HG03064 (cell line): ENCODE measurements around the gene KIF3B.
"Not testable (repeated sequence)": the region's sequence is repeated elsewhere in the genome, so short reads cannot be mapped to it uniquely, and the experiment has no call there.

ENCODE experiments used
- ATAC-seq: cut with Tn5 transposase; IDR thresholded peaks from one replicate; pipeline ENCODE4 v1.9.1; 2021; ENCODE audit warnings: low read depth; ENCODE audit not compliant: unreplicated experiment

The KIF3B gene

GRCh38 chr20:32291166-32291565 lies 13.7 kb downstream of the KIF3B start:
- no peak for ATAC-seq

DNA sequence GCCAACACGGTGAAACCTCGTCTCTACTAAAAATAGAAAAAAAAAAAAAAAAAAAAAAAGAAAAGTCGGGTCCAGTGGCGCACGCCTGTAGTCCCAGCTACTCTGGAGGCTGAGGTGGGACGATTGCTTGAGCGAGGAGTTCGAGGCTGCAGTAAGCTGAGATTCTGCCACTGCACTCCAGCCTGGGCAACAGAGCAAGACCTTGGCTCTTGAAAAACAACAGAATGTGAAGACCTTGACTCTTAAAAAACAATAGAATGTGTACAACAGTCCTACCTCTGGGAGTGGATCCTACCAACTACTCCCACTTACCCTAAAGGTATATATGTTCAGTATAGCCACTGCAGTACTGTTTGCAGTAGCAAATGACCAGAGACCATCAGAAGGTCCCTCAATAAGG lies 15.1 kb downstream of the KIF3B start:
- ATAC-seq: no peak

GRCh38 chr20:32294071-32294470 lies 16.6 kb downstream of the KIF3B start:
- no peak for ATAC-seq

DNA sequence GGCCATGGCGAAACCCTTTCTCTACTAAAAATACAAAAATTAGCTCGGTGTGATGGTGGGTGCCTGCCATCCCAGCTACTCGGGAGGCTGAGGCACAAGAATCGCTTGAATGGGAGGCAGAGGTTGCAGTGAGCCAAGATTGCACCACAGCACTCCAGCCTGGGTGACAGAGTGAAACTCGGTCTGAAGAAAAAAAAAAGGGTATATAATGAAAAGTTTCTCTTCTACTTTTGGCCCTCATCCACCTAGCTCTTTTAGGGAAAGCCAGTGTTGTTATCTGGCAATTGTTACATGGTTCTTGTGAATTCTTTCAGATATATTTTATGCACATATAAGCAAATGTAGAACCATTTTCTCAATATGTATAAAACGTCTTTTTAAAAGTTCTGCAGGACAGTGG lies 19.0 kb downstream of the KIF3B start:
- no peak for ATAC-seq

GRCh38 chr20:32296819-32297420 lies 19.5 kb downstream of the KIF3B start:
- no peak for ATAC-seq

GRCh38 chr20:32297439-32297838 lies 20.0 kb downstream of the KIF3B start:
- ATAC-seq: no peak

GRCh38 chr20:32300647-32301046 lies 23.2 kb downstream of the KIF3B start:
- ATAC-seq: no peak

GRCh38 chr20:32301719-32302506 lies 24.5 kb downstream of the KIF3B start:
- no peak for ATAC-seq

DNA sequence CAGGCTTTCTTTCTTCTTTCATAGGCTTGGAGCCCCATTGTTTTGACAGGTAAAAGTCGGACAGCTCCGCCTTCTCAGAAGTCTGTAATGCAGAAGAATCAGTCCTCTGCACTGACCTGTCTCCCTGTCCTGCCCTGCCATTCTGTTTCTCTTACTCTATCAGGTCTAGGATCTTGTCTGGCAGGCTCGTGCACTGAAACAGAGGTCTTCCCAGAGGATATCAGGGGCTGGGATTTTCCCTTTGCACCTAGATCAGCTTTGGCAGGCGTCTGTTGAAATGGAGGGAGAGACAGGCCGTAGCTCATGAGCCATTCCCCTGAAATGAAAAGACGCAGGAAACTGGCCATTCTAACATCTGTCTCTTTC lies 25.0 kb downstream of the KIF3B start:
- ATAC-seq: no peak

GRCh38 chr20:32304131-32304746 lies 26.8 kb downstream of the KIF3B start:
- no peak for ATAC-seq

- ATAC-seq: no peak
Observed at GRCh38 chr20:32312718-32313424, 35.4 kb downstream of the KIF3B start.

GRCh38 chr20:32314768-32315167 lies 37.3 kb downstream of the KIF3B start:
- no peak for ATAC-seq

- ATAC-seq: no peak
Observed at GRCh38 chr20:32315399-32315798, 37.9 kb downstream of the KIF3B start.

DNA sequence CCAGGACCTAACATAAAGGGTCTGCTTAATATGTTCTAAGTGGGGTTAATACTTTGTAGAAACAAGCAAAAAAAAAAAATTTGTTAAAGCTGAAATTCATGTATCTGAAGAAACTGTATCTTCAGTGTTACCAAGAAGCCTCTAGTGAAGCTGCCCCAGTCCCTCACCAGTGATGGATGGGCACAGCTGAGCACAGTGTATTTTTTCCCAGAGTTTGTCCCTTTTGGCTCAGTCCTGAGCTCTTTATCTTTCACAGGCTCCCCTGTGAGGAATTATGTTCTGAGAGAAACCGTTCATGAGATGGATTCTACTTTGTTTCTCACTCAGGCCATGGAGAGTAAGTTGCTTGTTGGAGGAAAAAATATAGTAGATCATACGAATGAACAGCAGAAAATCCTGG lies 38.4 kb downstream of the KIF3B start:
- ATAC-seq: no peak

DNA sequence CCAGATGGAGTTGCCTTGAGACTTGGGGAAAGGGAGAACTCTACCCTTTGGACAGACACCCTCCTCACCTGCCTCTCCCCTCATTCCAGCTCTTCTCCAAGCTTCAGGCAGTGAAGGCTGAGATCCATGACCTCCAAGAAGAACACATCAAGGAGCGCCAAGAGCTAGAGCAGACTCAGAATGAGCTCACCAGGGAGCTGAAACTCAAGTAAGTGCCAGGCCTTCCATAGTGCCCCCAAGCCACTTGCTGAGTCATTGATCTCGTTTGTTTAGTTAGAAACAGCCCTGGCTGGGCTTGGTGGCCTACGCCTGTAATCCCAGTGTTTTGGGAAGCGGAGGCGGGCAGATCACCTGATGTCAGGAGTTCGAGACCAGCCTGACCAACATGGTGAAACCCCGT lies 39.2 kb downstream of the KIF3B start:
- no peak for ATAC-seq

DNA sequence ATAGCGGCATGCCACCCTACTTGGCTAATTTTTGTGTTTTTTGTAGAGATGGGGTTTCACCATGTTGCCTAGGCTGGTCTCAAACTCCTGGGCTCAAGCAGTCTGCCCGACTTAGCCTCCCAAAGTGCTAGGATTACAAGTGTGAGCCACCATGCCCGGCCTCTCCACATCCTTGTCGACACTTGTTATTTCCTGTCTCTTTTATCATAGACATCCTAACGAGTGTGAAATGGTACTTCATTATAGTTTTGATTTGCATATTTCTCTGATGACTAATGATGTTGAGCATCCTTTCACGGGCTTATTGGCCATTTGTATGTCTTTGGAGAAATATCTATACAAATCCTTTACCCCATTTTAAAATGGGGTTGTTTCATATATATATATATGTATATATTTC lies 41.6 kb downstream of the KIF3B start:
- ATAC-seq: no peak

GRCh38 chr20:32320305-32320704 lies 42.9 kb downstream of the KIF3B start:
- ATAC-seq: no peak

DNA sequence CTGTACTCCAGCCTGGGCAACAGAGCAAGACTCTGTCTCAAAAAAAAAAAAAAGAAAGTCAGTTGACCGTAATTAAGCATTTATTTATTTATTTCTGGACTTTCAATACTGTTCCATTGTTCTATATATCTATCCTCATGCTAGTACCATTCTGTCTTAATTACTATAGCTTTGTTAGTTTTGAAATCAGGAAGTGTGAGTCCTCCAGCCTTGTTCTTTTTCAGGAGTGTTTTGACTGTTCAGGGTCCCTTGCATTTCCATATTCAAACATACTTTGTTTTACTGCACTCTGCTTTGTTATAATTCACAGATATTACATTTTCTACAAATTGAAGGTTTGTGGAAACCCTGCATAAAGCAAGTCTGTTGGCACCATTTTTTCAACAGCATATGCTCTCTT lies 43.9 kb downstream of the KIF3B start:
- no peak for ATAC-seq

DNA sequence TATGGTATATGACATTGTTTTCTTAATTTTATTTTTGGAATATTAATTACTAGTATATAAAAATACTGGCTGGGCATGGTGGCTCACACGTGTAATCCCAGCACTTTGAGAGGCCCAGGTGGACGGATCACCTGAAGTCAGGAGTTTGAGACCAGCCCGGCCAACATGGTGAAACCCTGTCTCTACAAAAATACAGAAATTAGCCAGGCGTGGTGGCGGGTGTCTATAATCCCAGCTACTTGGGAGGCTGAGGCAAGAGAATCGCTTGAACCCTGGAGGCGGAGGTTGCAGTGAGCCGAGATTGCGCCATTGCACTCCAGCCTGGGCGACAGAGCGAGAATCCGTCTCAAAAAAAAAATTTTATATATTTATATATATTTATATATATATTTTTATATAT lies 44.8 kb downstream of the KIF3B start:
- not testable (repeated sequence) for ATAC-seq

DNA sequence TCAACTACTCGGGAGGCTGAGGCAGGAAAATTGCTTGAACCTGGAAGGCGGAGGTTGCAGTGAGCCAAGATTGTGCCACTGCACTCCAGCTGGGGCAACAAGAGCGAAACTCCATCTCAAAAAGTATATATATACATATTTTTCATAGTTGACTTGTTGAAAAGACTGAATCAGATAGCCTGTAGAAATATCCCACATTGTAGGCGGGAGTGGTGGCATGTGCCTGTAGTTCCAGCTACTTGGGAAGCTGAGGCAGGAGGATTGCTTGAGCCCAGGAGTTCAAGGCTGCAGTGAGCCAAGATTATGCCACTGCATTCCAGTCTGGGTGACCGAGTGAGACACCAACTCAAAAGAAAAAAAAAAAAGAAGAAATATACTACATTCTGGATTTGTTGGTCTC lies 46.3 kb downstream of the KIF3B start:
- ATAC-seq: not testable (repeated sequence)

- ATAC-seq: no peak
Observed at GRCh38 chr20:32325706-32326503, 48.5 kb downstream of the KIF3B start.
